AG09319 (cell line): ENCODE data around the gene SLC39A11.

Experiments used
- DNase-seq: peaks from one replicate; pipeline ENCODE4 v3.0.0-alpha.2; 2010; ENCODE audit warnings: low read depth; ENCODE audit errors: extremely low read depth
- TF ChIP-seq, protein P1 (sequence below): IDR thresholded peaks from 2 replicates; pipeline ENCODE4 v1.5.1; 2011; ENCODE audit warnings: low read depth, mild to moderate bottlenecking, inconsistent platforms, low read length, moderate library complexity

The SLC39A11 gene

DNA sequence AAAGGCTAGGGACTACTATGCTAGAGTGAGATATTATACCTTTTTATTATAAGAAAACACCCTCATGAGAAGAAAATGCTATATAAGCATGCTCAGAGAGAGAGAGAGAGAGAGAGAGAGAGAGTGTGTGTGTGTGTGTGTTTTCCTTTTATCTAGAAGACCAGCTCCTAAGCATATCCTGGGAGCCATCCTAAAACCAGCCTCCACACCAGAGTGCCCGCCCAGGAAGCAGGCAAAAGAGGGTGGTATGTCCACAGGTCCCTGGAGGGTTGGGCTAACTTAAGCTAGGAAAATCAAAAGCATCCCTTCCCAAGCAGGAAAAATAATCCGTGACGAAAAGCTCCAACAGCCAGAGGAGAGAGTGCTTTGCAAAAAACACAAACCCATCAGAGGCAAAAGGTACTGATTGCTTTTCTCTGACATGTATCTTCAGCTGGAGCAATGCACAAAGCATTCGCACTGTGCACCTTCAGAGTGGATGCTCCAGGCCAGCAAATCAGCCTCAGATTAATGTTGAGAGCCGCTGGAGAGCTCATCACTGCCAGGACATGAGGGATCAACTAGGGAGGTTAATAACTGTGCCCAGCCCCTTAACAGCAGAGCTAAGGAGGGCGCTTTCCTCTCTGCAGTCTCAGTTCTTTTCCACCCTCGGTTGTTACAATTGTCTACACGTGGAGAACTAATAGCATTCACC is 125.1 kb downstream of the SLC39A11 start:
- TF ChIP-seq, protein P1, sequence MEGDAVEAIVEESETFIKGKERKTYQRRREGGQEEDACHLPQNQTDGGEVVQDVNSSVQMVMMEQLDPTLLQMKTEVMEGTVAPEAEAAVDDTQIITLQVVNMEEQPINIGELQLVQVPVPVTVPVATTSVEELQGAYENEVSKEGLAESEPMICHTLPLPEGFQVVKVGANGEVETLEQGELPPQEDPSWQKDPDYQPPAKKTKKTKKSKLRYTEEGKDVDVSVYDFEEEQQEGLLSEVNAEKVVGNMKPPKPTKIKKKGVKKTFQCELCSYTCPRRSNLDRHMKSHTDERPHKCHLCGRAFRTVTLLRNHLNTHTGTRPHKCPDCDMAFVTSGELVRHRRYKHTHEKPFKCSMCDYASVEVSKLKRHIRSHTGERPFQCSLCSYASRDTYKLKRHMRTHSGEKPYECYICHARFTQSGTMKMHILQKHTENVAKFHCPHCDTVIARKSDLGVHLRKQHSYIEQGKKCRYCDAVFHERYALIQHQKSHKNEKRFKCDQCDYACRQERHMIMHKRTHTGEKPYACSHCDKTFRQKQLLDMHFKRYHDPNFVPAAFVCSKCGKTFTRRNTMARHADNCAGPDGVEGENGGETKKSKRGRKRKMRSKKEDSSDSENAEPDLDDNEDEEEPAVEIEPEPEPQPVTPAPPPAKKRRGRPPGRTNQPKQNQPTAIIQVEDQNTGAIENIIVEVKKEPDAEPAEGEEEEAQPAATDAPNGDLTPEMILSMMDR, result no peak
- no peak for DNase-seq

DNA sequence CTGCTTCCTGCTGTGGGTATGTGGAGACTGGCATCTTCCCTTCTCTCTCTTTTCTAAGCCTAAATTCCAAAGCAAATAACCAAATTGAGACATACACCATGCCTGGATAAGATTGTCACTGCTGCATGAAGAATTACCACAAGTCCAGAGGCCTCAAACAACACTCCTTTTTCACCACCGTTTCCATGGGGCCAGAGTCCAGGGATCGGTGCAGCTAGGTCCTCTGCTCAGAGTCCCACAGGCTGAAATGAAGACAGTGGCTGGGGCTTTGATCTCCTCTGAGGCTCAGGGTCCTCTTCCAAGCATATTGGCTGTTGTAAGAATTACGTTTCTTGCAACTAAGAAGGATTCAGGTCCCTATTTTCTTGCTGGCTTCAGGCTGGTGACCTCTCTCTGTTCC is 130.4 kb downstream of the SLC39A11 start:
- TF ChIP-seq, protein P1, result no peak
- DNase-seq, result no peak

DNA sequence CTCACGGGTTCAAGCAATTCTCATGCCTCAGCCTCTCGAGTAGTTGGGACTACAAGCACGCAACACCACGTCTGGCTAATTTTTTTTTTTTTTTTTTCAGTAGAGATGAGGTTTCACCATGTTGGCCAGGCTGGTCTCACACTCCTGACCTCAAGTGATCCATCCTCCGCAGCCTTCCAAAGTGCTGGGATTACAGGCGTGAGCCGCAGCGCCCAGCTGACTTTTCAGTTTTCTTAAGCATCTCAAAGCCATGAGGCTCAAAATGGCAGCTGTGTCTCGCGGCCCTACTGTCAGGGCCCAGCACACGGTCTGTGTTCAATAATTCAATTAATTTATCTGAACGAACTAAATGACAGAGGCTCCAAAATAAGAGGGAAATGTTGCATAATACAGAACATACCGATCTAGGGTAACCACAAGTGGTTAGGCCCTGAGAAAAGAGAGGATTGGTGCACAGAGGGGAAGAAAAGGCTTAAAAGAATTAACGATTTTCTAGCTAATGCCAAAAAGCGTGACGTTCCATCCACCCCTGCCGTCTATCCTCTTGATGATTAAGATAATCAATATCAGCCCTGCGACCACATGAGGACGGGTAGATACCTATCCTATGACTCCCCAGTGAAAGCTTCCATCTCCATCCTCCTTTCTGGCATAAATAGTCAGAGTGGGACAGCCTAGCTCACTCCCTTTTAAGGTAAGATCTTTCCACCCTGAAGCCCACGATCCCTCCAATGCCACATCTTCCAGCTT is 136.9 kb downstream of the SLC39A11 start:
- DNase-seq, result no peak
- TF ChIP-seq, protein P1, result no peak

DNA sequence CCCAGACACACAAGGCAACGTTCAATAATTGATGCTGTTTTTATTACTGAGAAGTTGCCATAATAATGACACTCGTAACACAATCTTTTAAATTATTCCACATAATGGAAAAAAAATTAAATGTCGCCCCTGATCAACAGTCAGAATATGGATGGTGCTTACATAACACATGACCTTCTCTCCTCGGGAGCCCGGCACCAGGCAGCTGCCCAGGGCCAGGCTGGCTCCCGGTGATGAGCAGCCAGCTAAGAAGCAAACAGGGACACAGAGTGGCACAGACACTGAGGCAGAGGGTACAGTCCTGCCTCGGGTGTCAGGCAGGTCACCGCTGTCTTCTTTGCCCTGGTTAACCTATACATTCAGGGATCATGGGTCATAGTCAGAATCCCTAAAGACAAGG is 137.9 kb downstream of the SLC39A11 start:
- TF ChIP-seq, protein P1, result no peak
- DNase-seq, result no peak

DNA sequence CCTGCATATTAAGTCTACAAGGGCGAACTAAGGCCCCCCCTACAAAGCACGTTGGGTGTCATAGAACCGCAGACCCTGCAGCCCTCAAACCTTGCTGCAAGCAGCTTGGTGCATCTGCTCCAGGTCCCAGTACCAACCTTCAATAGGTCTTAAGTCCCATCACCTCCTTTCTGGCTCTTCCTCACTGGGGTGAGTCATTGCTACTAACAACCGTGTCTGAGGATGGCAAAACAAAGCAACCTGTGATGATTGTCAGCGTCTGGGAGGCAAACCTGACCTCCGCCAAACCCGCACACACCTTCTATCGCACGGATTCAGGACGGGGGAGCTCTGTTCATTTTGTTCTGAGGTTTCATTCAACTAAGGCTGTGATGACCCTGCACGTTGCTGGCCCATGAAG is 138.9 kb downstream of the SLC39A11 start:
- TF ChIP-seq, protein P1, result no peak
- no peak for DNase-seq

DNA sequence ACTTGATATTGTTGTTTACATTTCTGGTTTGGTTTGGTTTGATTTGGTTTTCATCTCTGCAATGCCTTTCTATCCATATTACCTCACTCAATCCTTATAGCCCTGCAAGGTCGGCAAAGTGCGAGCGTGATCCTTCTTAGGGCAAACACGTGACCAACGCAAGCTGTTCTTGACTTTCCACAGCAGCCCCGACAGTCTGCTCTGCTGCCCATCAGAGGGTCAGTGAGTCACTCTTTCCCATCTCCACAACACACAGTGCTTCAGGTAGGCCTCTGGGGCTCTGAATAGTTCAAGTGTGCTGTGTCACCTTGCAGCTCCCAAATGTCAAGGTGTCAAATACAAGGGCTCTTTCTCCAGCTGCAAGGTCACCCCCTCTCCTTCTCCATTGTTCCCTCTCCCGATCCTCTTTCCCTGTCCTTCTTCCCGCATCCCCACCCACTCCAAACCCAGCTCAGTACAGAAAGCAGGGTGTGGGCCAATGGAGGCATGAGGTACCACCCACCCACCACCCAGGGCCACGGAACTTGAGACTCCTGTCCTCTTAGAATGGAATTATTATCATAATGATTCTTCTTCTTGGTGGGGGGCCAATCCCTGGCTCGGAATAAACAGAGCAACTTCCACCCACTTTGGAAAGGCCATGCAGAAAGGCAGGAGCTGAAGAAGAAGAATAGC is 139.7 kb downstream of the SLC39A11 start:
- no peak for DNase-seq
- TF ChIP-seq, protein P1, result no peak

DNA sequence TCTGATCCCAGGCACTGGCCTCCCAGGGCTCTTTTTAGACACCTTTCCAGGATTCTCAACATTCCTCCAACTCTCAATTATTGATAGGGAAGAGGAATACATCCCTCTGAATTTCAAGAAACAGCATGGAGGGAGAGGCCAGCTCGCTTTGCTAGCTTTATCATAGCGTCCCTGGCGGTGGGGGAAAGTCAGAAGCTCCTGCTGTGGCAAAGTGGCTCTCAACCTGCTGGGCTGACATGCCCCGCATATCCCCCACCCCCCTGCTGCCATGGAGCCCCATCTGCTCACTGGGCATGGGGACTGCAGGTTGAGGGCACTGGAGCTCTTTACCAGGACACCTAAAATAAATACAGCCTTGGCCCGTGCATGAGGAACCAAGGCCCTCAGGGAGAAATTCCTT is 140.3 kb downstream of the SLC39A11 start:
- TF ChIP-seq, protein P1, result no peak
- no peak for DNase-seq
